Measurements from ENCODE around the gene ZSCAN12. TPM values are rescaled to one million over a fixed set of nuclear protein-coding genes. Genes with fewer than 3 reads are reported as not detected.

ZSCAN12 gene
- total and polyA plus RNA-seq, 10 of the 15 experiments (the other 5 are each of a cell fraction or from before 2014, with no cell fraction given), result 1.2 to 12.2 (median 7.4) TPM

- no peaks in the 10 kb centered on the region; the same call in 1 of the 2 replicates for H3K79me2 ChIP-seq (ENCODE audit: control insufficient read depth, insufficient read depth, low read length)
- ChIA-PET POLR2A (interaction anchor here (0.9 to 2.5 kb wide), 8 partner anchors 11 to 258 kb away, joined by 3 to 10 read pairs (median 6); partner anchors contain the start of genes ZKSCAN8, ZSCAN12 and ZSCAN16), RAD21 (ENCODE audit: unreplicated experiment) (interaction anchor here (0.8 to 2.5 kb wide), 11 partner anchors 11 to 257 kb away, joined by 3 to 26 read pairs (median 6); partner anchors contain the start of genes ZKSCAN3, ZKSCAN4, ZSCAN12 and ZSCAN26), CTCF (interaction anchor here (0.7 to 5.6 kb wide), 17 partner anchors 12 to 566 kb away, joined by 3 to 59 read pairs (median 3); partner anchors contain the start of genes ZKSCAN3, ZSCAN12 and ZSCAN26), SMC1A (ENCODE audit: uncharacterized antibody, unreplicated experiment) (interaction anchor here (0.5 to 5.5 kb wide), 20 partner anchors 8 to 486 kb away, joined by 3 to 35 read pairs (median 4); partner anchors contain the start of genes ZKSCAN3, ZSCAN26 and ZSCAN31)
- in situ Hi-C loops (cut with MboI) (no loop called here), intact Hi-C loops (cut with micrococcal nuclease; ENCODE audit: unreplicated experiment) (loop anchor here (2.0 kb wide), 1 partner anchor 15 kb away; the partner anchor contains the start of gene ZSCAN12)
- H2AFZ ChIP-seq (ENCODE audit: control insufficient read depth, low read depth, low read length), result peak overlapping the region; percentile 27
- WGBS (ENCODE audit: insufficient coverage, insufficient replicate concordance, low lambda C conversion rate, missing lambda C conversion rate), result 12% methylated on average over 28 of the region's 31 CpGs
- peaks cover 1% of the 10 kb centered on the region for H3K9me3 ChIP-seq (replicated peaks; ENCODE audit: control insufficient read depth, insufficient read depth, low read length)
- peaks cover 3 to 13% of the 10 kb centered on the region in 2 experiments; a peak in 3 of 4 replicates for H3K36me3 ChIP-seq (ENCODE audit: control insufficient read depth in 2 of 2, insufficient read depth in 2 of 2, low read length in 1 of 2)
- FAIRE-seq (peak; percentile 83), DNase-seq (ENCODE audit: low read depth, low spot score) (no peak), ATAC-seq (peak; percentile 97)
- H3K27me3 ChIP-seq (replicated peaks in 1 of 2; ENCODE audit: control insufficient read depth in 2 of 2, insufficient read depth in 2 of 2, low read length in 1 of 2), result no peaks in the 10 kb centered on the region
- no peaks in the 10 kb centered on the region for H4K20me1 ChIP-seq (ENCODE audit: control insufficient read depth, insufficient read depth)
- BruUV-seq (replicated peaks), result no TSS peak
- H3K27ac ChIP-seq (ENCODE audit: control insufficient read depth, insufficient read depth), result peak overlapping the region; percentile 50; the same call in 1 of the 2 replicates
- H3K9ac ChIP-seq (ENCODE audit: control insufficient read depth, insufficient read depth, low read length), result no peak overlapping the region
- H3K4me1 ChIP-seq (ENCODE audit: control insufficient read depth, insufficient read depth, low read length), result no peaks in the 10 kb centered on the region
- peak overlapping the region; percentile 38; the same call in 1 of the 2 replicates for H3K4me3 ChIP-seq
- H3K4me2 ChIP-seq (ENCODE audit: control insufficient read depth, insufficient read depth), result peak overlapping the region; percentile 73
- TF ChIP-seq MTA3 (IDR thresholded peaks at IDR 0.05; ENCODE audit: borderline replicate concordance, low read length) (no peak), BRCA1 (IDR thresholded peaks at IDR 0.05; ENCODE audit: low read depth, low read length) (no peak), ZNF217 (IDR thresholded peaks at IDR 0.05) (0 out of 2 replicates have a peak, but pooled peaks have one; percentile 32), ATF3 (IDR thresholded peaks at IDR 0.05; ENCODE audit: borderline replicate concordance, extremely low read depth, low read depth, low read length) (no peak), BCL11A (IDR thresholded peaks at IDR 0.05; ENCODE audit: low read depth, low read length) (peak; percentile 51; the same call in 1 of the 2 replicates), NR2C2 (IDR thresholded peaks at IDR 0.05; ENCODE audit: borderline replicate concordance, control insufficient read depth, insufficient read length, low read depth) (no peak), RB1 (IDR thresholded peaks at IDR 0.05; ENCODE audit: borderline replicate concordance) (no peak), PRDM15 (CRISPR knock-in tag; IDR thresholded peaks at IDR 0.05) (no peak), DPF2 (IDR thresholded peaks at IDR 0.05) (peak; percentile 51; the same call in 1 of the 2 replicates), ZBTB33 (IDR thresholded peaks at IDR 0.05) (no peak), CEBPZ (IDR thresholded peaks at IDR 0.05; ENCODE audit: low read depth, low read length) (no peak)
Measured at GRCh38 chr6:28383235-28384142, 16.1 kb downstream of the ZSCAN12 start.

All from GM12878 (cell line).